ENCODE results near the gene ZMYM4.

Gene ZMYM4

GRCh38 chr1:35394386-35394785 lies 125.9 kb downstream of the ZMYM4 start:
- no peak overlapping the region for H3K4me3 ChIP-seq (ENCODE audit: low read length)
- no peak for TF ChIP-seq CTCF (conservative IDR thresholded peaks at IDR 0.05; ENCODE audit: low read length)
- no peak for DNase-seq (ENCODE audit: low read depth)

- TF ChIP-seq CTCF (conservative IDR thresholded peaks at IDR 0.05; ENCODE audit: low read length): no peak
- H3K4me3 ChIP-seq (ENCODE audit: low read length): no peak overlapping the region
- DNase-seq (ENCODE audit: low read depth): no peak
Measured at GRCh38 chr1:35398739-35399138, 130.2 kb downstream of the ZMYM4 start.

- DNase-seq (ENCODE audit: low read depth): no peak
- H3K4me3 ChIP-seq (ENCODE audit: low read length): no peak overlapping the region
- TF ChIP-seq CTCF (conservative IDR thresholded peaks at IDR 0.05; ENCODE audit: low read length): no peak
Measured at GRCh38 chr1:35401049-35401448, 132.5 kb downstream of the ZMYM4 start.

- DNase-seq (ENCODE audit: low read depth): no peak
- TF ChIP-seq CTCF (conservative IDR thresholded peaks at IDR 0.05; ENCODE audit: low read length): no peak
Measured at GRCh38 chr1:35406103-35406502, 137.6 kb downstream of the ZMYM4 start.

GRCh38 chr1:35407743-35408142 lies 139.2 kb downstream of the ZMYM4 start:
- H3K4me3 ChIP-seq (ENCODE audit: low read length): no peak overlapping the region
- no peak for DNase-seq (ENCODE audit: low read depth)
- no peak for TF ChIP-seq CTCF (conservative IDR thresholded peaks at IDR 0.05; ENCODE audit: low read length)

More at GRCh38 chr1:35406103-35406502, 137.6 kb downstream of the ZMYM4 start:
- H3K4me3 ChIP-seq (ENCODE audit: low read length): no peak overlapping the region

GRCh38 chr1:35408925-35409324 lies 140.4 kb downstream of the ZMYM4 start:
- TF ChIP-seq CTCF (conservative IDR thresholded peaks at IDR 0.05; ENCODE audit: low read length): no peak
- H3K4me3 ChIP-seq (ENCODE audit: low read length): no peak overlapping the region
- no peak for DNase-seq (ENCODE audit: low read depth)

- no peak for TF ChIP-seq CTCF (conservative IDR thresholded peaks at IDR 0.05; ENCODE audit: low read length)
- no peak for DNase-seq (ENCODE audit: low read depth)
- H3K4me3 ChIP-seq (ENCODE audit: low read length): no peak overlapping the region
Measured at GRCh38 chr1:35426097-35426586, 157.6 kb downstream of the ZMYM4 start.
